HepG2 (cell line): ENCODE measurements around the gene SLC22A15. TPM values are rescaled to one million over a fixed set of nuclear protein-coding genes. Genes with fewer than 3 reads are reported as not detected.

Experiments used
- AHDC1 ChIP-seq: sonication (generic); formaldehyde crosslinking; IDR thresholded peaks from 2 replicates; pipeline ENCODE4 v1.5.1; 2020; ENCODE audit warnings: mild to moderate bottlenecking, missing genetic modification reagents, borderline replicate concordance
- CENPBD1 ChIP-seq: sonication (generic); formaldehyde crosslinking; IDR thresholded peaks from 2 replicates; pipeline ENCODE4 v1.8.0; 2022; ENCODE audit warnings: missing genetic modification reagents, low read depth, mild to moderate bottlenecking, borderline replicate concordance
- CREB1 ChIP-seq, 2 experiments: fragments of 450-650 bp in 1 of 2; IDR thresholded peaks; 2 replicates each; pipeline ENCODE4 v1.6.1; 2016 to 2017; ENCODE audit warnings: control low read depth in 1 of 2, mild to moderate bottlenecking in 1 of 2, missing compliant biosample characterization in 1 of 2, missing genetic modification characterization in 1 of 2
- ERF ChIP-seq: IDR thresholded peaks from 2 replicates; pipeline ENCODE4 v1.6.1; 2018; ENCODE audit warnings: missing biosample characterization, missing genetic modification reagents
- GATAD2A ChIP-seq: IDR thresholded peaks from 2 replicates; pipeline ENCODE4 v1.6.1; 2016
- IKZF5 ChIP-seq: IDR thresholded peaks from 2 replicates; pipeline ENCODE4 v1.6.1; 2018; ENCODE audit warnings: missing genetic modification reagents, mild to moderate bottlenecking, missing compliant biosample characterization
- KAT2B ChIP-seq: fragments of 150-350 bp; IDR thresholded peaks from 2 replicates; pipeline ENCODE4 v1.6.1; 2014; ENCODE audit warnings: low read depth, low read length, borderline replicate concordance
- MIXL1 ChIP-seq: IDR thresholded peaks from 2 replicates; pipeline ENCODE4 v1.6.1; 2016
- NR2F1 ChIP-seq, 2 experiments: fragments of 450-650 bp in 1 of 2; formaldehyde crosslinking in 1 of 2; IDR thresholded peaks; 2 replicates each; pipeline versions ENCODE4 v1.5.0 to v1.6.1; 2016 to 2020; ENCODE audit warnings: mild to moderate bottlenecking in 1 of 2, missing compliant biosample characterization in 1 of 2, missing genetic modification reagents in 1 of 2, moderate library complexity in 1 of 2
- PAXIP1 ChIP-seq: sonication (generic); formaldehyde crosslinking; conservative IDR thresholded peaks from 2 replicates; pipeline ENCODE4 v1.4.0; 2020; ENCODE audit warnings: mild to moderate bottlenecking, missing genetic modification reagents, moderate library complexity
- PHF5A ChIP-seq: IDR thresholded peaks from one replicate; pipeline ENCODE4 v1.6.1; 2018; ENCODE audit warnings: low read depth, missing genetic modification reagents; ENCODE audit not compliant: unreplicated experiment
- REXO4 ChIP-seq: sonication (generic); formaldehyde crosslinking; IDR thresholded peaks from 2 replicates; pipeline ENCODE4 v1.8.0; 2022; ENCODE audit warnings: missing genetic modification reagents, mild to moderate bottlenecking, borderline replicate concordance
- RXRB ChIP-seq: IDR thresholded peaks from 2 replicates; pipeline ENCODE4 v1.6.1; 2016; ENCODE audit warnings: borderline replicate concordance, missing genetic modification reagents, missing compliant biosample characterization
- SAP130 ChIP-seq: IDR thresholded peaks from 2 replicates; pipeline ENCODE4 v1.6.1; 2016; ENCODE audit warnings: low read depth
- SOX6 ChIP-seq, 2 experiments: fragments of 450-650 bp in 1 of 2; sonication (generic) in 1 of 2; formaldehyde crosslinking in 1 of 2; IDR thresholded peaks; 2 replicates each; pipeline versions ENCODE4 v1.4.0 to v1.6.1; 2017 to 2020; ENCODE audit warnings: antibody characterized with exemption in 1 of 2, mild to moderate bottlenecking in 1 of 2, missing genetic modification reagents in 1 of 2
- SP1 ChIP-seq, 2 experiments: fragments of 450-650 bp in 1 of 2; sonication (generic) in 1 of 2; formaldehyde crosslinking in 1 of 2; IDR thresholded peaks; 2 replicates each; pipeline versions ENCODE4 v1.4.0 to v1.6.1; 2016 to 2020; ENCODE audit warnings: missing genetic modification reagents in 1 of 2
- TBX2 ChIP-seq: sonication (generic); formaldehyde crosslinking; IDR thresholded peaks from 2 replicates; pipeline ENCODE4 v1.5.0; 2020; ENCODE audit warnings: missing genetic modification reagents, mild to moderate bottlenecking, borderline replicate concordance
- TCF7 ChIP-seq: sonication (generic); IDR thresholded peaks from 2 replicates; pipeline ENCODE4 v1.6.1; 2016; ENCODE audit warnings: antibody characterized with exemption, low read depth
- ZNF251 ChIP-seq: sonication (generic); formaldehyde crosslinking; IDR thresholded peaks from 2 replicates; pipeline ENCODE4 v1.9.0; 2021; ENCODE audit warnings: mild to moderate bottlenecking, missing genetic modification reagents
- ZNF644 ChIP-seq: IDR thresholded peaks from 2 replicates; pipeline ENCODE4 v1.6.1; 2016; ENCODE audit warnings: low read depth
- polyA plus RNA-seq, 8 experiments: library from polyadenylated mRNA; depleted of rRNA in 3 of 8; stranded (reverse) in 7 of 8; unstranded in 1 of 8; fragments of >200 nt; fragmentation: Illumina TruSeq in 4 of 8; extraction: Trizol in 4 of 8; gene quantifications; 2 replicates each; pipeline versions ENCODE4 v1.2.1 to v1.2.3, GENCODE V29; 2011 to 2016; ENCODE audit warnings: low read depth in 4 of 8, missing spikeins in 1 of 8, mixed read lengths in 1 of 8; ENCODE audit not compliant: insufficient read depth in 1 of 8
- total RNA-seq, 5 experiments: library from RNA; depleted of rRNA; stranded (reverse); fragments of >200 nt; fragmentation: Illumina TruSeq; extraction: Trizol; gene quantifications; 2 replicates each; pipeline ENCODE4 v1.2.3, GENCODE V29; 2016; ENCODE audit warnings: low read depth in 1 of 5

SLC22A15 gene
- total and polyA plus RNA-seq, 2 of the 13 experiments (the other 11 are each of a cell fraction or from before 2014, with no cell fraction given): 0.24 to 1.7 TPM

GRCh38 chr1:116105996-116106395, 129.7 kb downstream of the SLC22A15 start (continued):
- TF ChIP-seq AHDC1 (CRISPR knock-in tag) (peak; percentile 43; the same call in 1 of the 2 replicates), RXRB (CRISPR knock-in tag) (no peak), IKZF5 (no peak), TCF7 (peak; percentile 79), CREB1 (IDR thresholded peaks at IDR 0.05) (no peak), CREB1 (CRISPR knock-in tag; IDR thresholded peaks at IDR 0.05) (peak; percentile 55; the same call in 1 of the 2 replicates), GATAD2A (peak; percentile 43; the same call in 1 of the 2 replicates), PAXIP1 (CRISPR knock-in tag) (peak; percentile 41), CENPBD1 (CRISPR knock-in tag) (no peak), ZNF644 (CRISPR knock-in tag) (0 out of 2 replicates have a peak, but pooled peaks have one; percentile 8), NR2F1 (CRISPR knock-in tag; IDR thresholded peaks at IDR 0.05) (0 out of 4 replicates have a peak, but pooled peaks of 1 of the 2 experiments have one; percentile 30), KAT2B (peak; percentile 81), PHF5A (no peak), MIXL1 (CRISPR knock-in tag) (0 out of 2 replicates have a peak, but pooled peaks have one; percentile 23), ZNF251 (no peak), SOX6 (IDR thresholded peaks at IDR 0.05) (no peak), SOX6 (CRISPR knock-in tag; IDR thresholded peaks at IDR 0.05) (peak; percentile 80), SP1 (IDR thresholded peaks at IDR 0.05) (no peak), SP1 (CRISPR knock-in tag; IDR thresholded peaks at IDR 0.05) (no peak), ERF (no peak), SAP130 (CRISPR knock-in tag) (peak; percentile 47), TBX2 (CRISPR knock-in tag) (0 out of 2 replicates have a peak, but pooled peaks have one; percentile 19), REXO4 (CRISPR knock-in tag) (no peak)
